Left kidney (tissue), 8 donors: Measurements from ENCODE around the gene PSMF1. TPM values are rescaled to one million over a fixed set of nuclear protein-coding genes. Genes with fewer than 3 reads are reported as not detected.

ENCODE experiments used
- DNase-seq: peaks from one replicate; pipeline ENCODE4 v3.0.0-alpha.2; 2013
- long read RNA-seq, 8 donors: transcript quantifications; one replicate each; lab custom pipeline, GENCODE V29; 2026
- polyA plus RNA-seq: library from polyadenylated mRNA; unstranded; fragments of 120-200 nt; gene quantifications from one replicate; pipeline ENCODE4 v1.2.1, GENCODE V29; 2013; ENCODE audit not compliant: insufficient read length

The PSMF1 gene
- polyA plus RNA-seq = 111 TPM
- long read RNA-seq, donor 1, full-length matches to known transcripts = 67 of 115 reads
- long read RNA-seq, donor 1, partial matches to known transcripts = 48 of 115 reads
- long read RNA-seq, donor 1, other reads (novel, unspliced or antisense) = 0 of 115 reads
- long read RNA-seq, donor 2, full-length matches to known transcripts = 78 of 93 reads
- long read RNA-seq, donor 2, partial matches to known transcripts = 15 of 93 reads
- long read RNA-seq, donor 2, other reads (novel, unspliced or antisense) = 0 of 93 reads
- long read RNA-seq, donor 3, full-length matches to known transcripts = 45 of 65 reads
- long read RNA-seq, donor 3, partial matches to known transcripts = 20 of 65 reads
- long read RNA-seq, donor 3, other reads (novel, unspliced or antisense) = 0 of 65 reads
- long read RNA-seq, donor 4, full-length matches to known transcripts = 4 of 4 reads
- long read RNA-seq, donor 4, partial matches to known transcripts = 0 of 4 reads
- long read RNA-seq, donor 4, other reads (novel, unspliced or antisense) = 0 of 4 reads
- long read RNA-seq, donor 5, full-length matches to known transcripts = 61 of 72 reads
- long read RNA-seq, donor 5, partial matches to known transcripts = 11 of 72 reads
- long read RNA-seq, donor 5, other reads (novel, unspliced or antisense) = 0 of 72 reads
- long read RNA-seq, donor 6, full-length matches to known transcripts = 58 of 70 reads
- long read RNA-seq, donor 6, partial matches to known transcripts = 12 of 70 reads
- long read RNA-seq, donor 6, other reads (novel, unspliced or antisense) = 0 of 70 reads
- long read RNA-seq, donor 7, full-length matches to known transcripts = 63 of 87 reads
- long read RNA-seq, donor 7, partial matches to known transcripts = 24 of 87 reads
- long read RNA-seq, donor 7, other reads (novel, unspliced or antisense) = 0 of 87 reads
- long read RNA-seq, donor 8, full-length matches to known transcripts = 23 of 42 reads
- long read RNA-seq, donor 8, partial matches to known transcripts = 19 of 42 reads
- long read RNA-seq, donor 8, other reads (novel, unspliced or antisense) = 0 of 42 reads

- peak; percentile 93 for DNase-seq
Measured at GRCh38 chr20:1118336-1119127, at the start of gene PSMF1. TSS of gene PSMF1 (plus strand) at chr20:1118602. CDS start at chr20:1118774, 172 bp downstream.

GRCh38 chr20:1072258-1072657, 46.1 kb upstream of the PSMF1 start:
- no peak for DNase-seq

- DNase-seq = no peak
Measured at GRCh38 chr20:1075616-1076015, 42.8 kb upstream of the PSMF1 start.

GRCh38 chr20:1081891-1082290, 36.5 kb upstream of the PSMF1 start:
- DNase-seq = no peak

- DNase-seq = no peak
Measured at GRCh38 chr20:1083431-1084080, 34.8 kb upstream of the PSMF1 start.

GRCh38 chr20:1085492-1086276, 32.7 kb upstream of the PSMF1 start:
- no peak for DNase-seq

- DNase-seq = peak; percentile 22
Measured at GRCh38 chr20:1086277-1087213, 31.9 kb upstream of the PSMF1 start.

GRCh38 chr20:1087311-1087905, 31.0 kb upstream of the PSMF1 start:
- no peak for DNase-seq

- DNase-seq = no peak
Measured at GRCh38 chr20:1094751-1095150, 23.7 kb upstream of the PSMF1 start.

- no peak for DNase-seq
Measured at GRCh38 chr20:1101533-1101932, 16.9 kb upstream of the PSMF1 start.

GRCh38 chr20:1102016-1102415, 16.4 kb upstream of the PSMF1 start:
- no peak for DNase-seq

- DNase-seq = no peak
Measured at GRCh38 chr20:1103751-1104150, 14.7 kb upstream of the PSMF1 start.

GRCh38 chr20:1105599-1106194, 12.7 kb upstream of the PSMF1 start:
- no peak for DNase-seq

GRCh38 chr20:1107176-1107575, 11.2 kb upstream of the PSMF1 start:
- DNase-seq = no peak

GRCh38 chr20:1108437-1108920, 9.9 kb upstream of the PSMF1 start:
- no peak for DNase-seq

GRCh38 chr20:1112908-1113307, 5.5 kb upstream of the PSMF1 start:
- DNase-seq = no peak

GRCh38 chr20:1118004-1118335, 432 bp upstream of the PSMF1 start:
- DNase-seq = no peak

- DNase-seq = no peak
Measured at GRCh38 chr20:1119128-1119505, 715 bp downstream of the PSMF1 start.
